Tibial nerve (tissue), 4 donors: ENCODE results near the gene CD83. TPM values are rescaled to one million over a fixed set of nuclear protein-coding genes. Genes with fewer than 3 reads are reported as not detected.

Experiments used
- DNase-seq, 2 donors: peaks; one replicate each; pipeline ENCODE4 v3.0.0-alpha.2; 2019; ENCODE audit warnings: low spot score in 2 of 2
- H3K27ac ChIP-seq, 4 donors: fragments of 200-600 bp; sonication (generic) in 3 of 4; one replicate each; pipeline ENCODE4 v1.5.1; 2017 to 2019; ENCODE audit warnings: mild to moderate bottlenecking in 1 of 4
- H3K27me3 ChIP-seq, 2 donors: fragments of 200-600 bp; sonication (generic) in 1 of 2; one replicate each; pipeline versions ENCODE4 v1.5.1 to v1.6.0; 2017 to 2019
- H3K36me3 ChIP-seq, 3 donors: fragments of 200-600 bp; sonication (generic); one replicate each; pipeline ENCODE4 v1.5.1; 2018 to 2019
- H3K4me1 ChIP-seq, 4 donors: fragments of 200-600 bp; sonication (generic) in 3 of 4; one replicate each; pipeline ENCODE4 v1.5.1; 2017 to 2019
- H3K4me3 ChIP-seq, 4 donors: fragments of 200-600 bp; sonication (generic) in 3 of 4; one replicate each; pipeline ENCODE4 v1.5.1; 2017 to 2019; ENCODE audit warnings: mild to moderate bottlenecking in 1 of 4, moderate library complexity in 1 of 4
- H3K9me3 ChIP-seq, 4 donors: fragments of 200-600 bp; sonication (generic) in 3 of 4; one replicate each; pipeline ENCODE4 v1.5.1; 2017 to 2019
- EP300 ChIP-seq, 2 donors: sonication (generic); formaldehyde crosslinking; IDR thresholded peaks; one replicate each; pipeline ENCODE4 v1.6.1; 2017; ENCODE audit warnings: antibody characterized with exemption in 2 of 2, mild to moderate bottlenecking in 1 of 2
- POLR2A ChIP-seq, 2 donors: fragments of 450-650 bp; IDR thresholded peaks; one replicate each; pipeline ENCODE4 v1.6.1; 2017; ENCODE audit warnings: antibody characterized with exemption in 2 of 2, mild to moderate bottlenecking in 2 of 2, moderate library complexity in 2 of 2
- WGBS, 2 donors: methylation state at CpG; one replicate each; pipeline ENCODE4 v1.1.5; 2018; 5-methylcytosine and 5-hydroxymethylcytosine counted together
- total RNA-seq, 4 donors: library from RNA; depleted of rRNA; stranded (reverse); fragments of >200 nt; gene quantifications; one replicate each; pipeline ENCODE4 v1.1.0, GENCODE V29; 2016
- TF ChIP-seq, protein P1 (sequence below), 5 experiments: fragments of 200-600 bp in 3 of 5; fragments of 450-650 bp in 2 of 5; sonication (generic) in 3 of 5; IDR thresholded peaks; one replicate each; pipeline ENCODE4 v1.5.1; 2016 to 2019; ENCODE audit warnings: antibody characterized with exemption in 5 of 5, mild to moderate bottlenecking in 3 of 5, moderate library complexity in 2 of 5

Gene CD83
- total RNA-seq, 4 donors from 2014 or later, result 2.1 to 5.3 (median 3.7) TPM

- no peak for DNase-seq
- Histone ChIP-seq H3K27me3 (no peaks in the 10 kb centered on the region), H3K4me1 (peaks cover 0 to 42% (median 13%) of the 10 kb centered on the region in 4 donors), H3K36me3 (no peaks in the 10 kb centered on the region), H3K27ac (peak overlapping the region in 2 of 4 donors; percentile 24 to 59), H3K9me3 (no peaks in the 10 kb centered on the region), H3K4me3 (no peak overlapping the region)
- TF ChIP-seq EP300 (IDR thresholded peaks at IDR 0.05), result peak; percentile 79 to 94
- TF ChIP-seq, protein P1, sequence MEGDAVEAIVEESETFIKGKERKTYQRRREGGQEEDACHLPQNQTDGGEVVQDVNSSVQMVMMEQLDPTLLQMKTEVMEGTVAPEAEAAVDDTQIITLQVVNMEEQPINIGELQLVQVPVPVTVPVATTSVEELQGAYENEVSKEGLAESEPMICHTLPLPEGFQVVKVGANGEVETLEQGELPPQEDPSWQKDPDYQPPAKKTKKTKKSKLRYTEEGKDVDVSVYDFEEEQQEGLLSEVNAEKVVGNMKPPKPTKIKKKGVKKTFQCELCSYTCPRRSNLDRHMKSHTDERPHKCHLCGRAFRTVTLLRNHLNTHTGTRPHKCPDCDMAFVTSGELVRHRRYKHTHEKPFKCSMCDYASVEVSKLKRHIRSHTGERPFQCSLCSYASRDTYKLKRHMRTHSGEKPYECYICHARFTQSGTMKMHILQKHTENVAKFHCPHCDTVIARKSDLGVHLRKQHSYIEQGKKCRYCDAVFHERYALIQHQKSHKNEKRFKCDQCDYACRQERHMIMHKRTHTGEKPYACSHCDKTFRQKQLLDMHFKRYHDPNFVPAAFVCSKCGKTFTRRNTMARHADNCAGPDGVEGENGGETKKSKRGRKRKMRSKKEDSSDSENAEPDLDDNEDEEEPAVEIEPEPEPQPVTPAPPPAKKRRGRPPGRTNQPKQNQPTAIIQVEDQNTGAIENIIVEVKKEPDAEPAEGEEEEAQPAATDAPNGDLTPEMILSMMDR (IDR thresholded peaks at IDR 0.05), result no peak
- no peak for TF ChIP-seq POLR2A (IDR thresholded peaks at IDR 0.05)
- WGBS, 2 donors, result 86 to 87% methylated on average over 6 of the region's 6 CpGs
Observed at GRCh38 chr6:14123386-14124111, 6.0 kb downstream of the CD83 start.

DNA sequence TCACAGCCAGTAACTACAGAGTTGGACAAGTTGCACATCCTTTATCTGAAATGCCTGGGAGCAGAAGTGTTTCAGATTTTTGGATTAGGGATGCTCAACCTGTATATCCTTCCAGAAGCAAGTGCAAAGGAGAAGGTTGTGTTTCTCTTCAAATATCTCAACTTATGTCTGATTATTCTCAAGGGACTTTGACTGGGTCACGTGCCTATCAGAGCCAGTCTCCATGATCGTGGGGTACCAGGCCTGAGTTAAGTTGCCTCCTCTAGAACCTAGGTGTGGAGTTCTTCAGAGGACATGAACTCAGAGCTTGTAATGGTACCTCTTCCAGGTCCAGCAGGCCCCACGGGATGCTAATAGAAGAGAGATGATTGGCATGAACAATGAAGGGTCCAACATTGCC lies 7.8 kb downstream of the CD83 start:
- DNase-seq, result no peak
- Histone ChIP-seq H3K4me1 (peaks cover 0 to 33% (median 8%) of the 10 kb centered on the region in 4 donors), H3K9me3 (no peaks in the 10 kb centered on the region), H3K4me3 (no peak overlapping the region), H3K27me3 (no peaks in the 10 kb centered on the region), H3K27ac (no peak overlapping the region), H3K36me3 (no peaks in the 10 kb centered on the region)
- TF ChIP-seq EP300 (IDR thresholded peaks at IDR 0.05), result no peak
- no peak for TF ChIP-seq POLR2A (IDR thresholded peaks at IDR 0.05)
- TF ChIP-seq, protein P1 (IDR thresholded peaks at IDR 0.05), result no peak
- WGBS, 2 donors, result 83 to 96% methylated on average over 3 of the region's 3 CpGs

GRCh38 chr6:14126191-14126590 lies 8.6 kb downstream of the CD83 start:
- Histone ChIP-seq H3K36me3 (no peaks in the 10 kb centered on the region), H3K27me3 (no peaks in the 10 kb centered on the region), H3K4me1 (peaks cover 0 to 30% (median 7%) of the 10 kb centered on the region in 4 donors), H3K9me3 (no peaks in the 10 kb centered on the region), H3K4me3 (no peak overlapping the region), H3K27ac (no peak overlapping the region)
- DNase-seq, result no peak
- TF ChIP-seq, protein P1 (IDR thresholded peaks at IDR 0.05), result no peak
- TF ChIP-seq EP300 (IDR thresholded peaks at IDR 0.05) (no peak), POLR2A (IDR thresholded peaks at IDR 0.05) (no peak)
- WGBS, 2 donors, result 78 to 79% methylated on average over 5 of the region's 5 CpGs

DNA sequence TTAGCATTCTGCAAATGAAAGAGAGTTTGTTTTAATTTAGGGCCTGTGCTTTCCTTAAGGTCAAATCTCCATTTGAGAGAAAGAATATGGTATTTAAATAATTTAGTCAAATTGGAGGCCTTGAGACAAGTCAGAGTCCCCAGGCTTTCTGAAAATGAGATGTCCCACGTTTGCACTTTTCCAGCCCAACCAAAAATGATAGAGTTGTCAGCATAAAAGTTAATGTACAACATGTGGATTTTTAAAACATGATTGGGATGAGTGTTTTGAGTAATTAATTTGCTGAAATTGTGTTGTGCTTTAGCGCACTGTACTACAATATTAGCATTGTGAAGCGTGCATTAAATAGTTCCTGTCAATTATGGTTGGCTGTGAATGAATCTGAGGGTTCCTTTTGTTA lies 10.0 kb downstream of the CD83 start:
- H3K36me3 ChIP-seq, result peaks cover 0 to 4% (median 0%) of the 10 kb centered on the region in 3 donors

DNA sequence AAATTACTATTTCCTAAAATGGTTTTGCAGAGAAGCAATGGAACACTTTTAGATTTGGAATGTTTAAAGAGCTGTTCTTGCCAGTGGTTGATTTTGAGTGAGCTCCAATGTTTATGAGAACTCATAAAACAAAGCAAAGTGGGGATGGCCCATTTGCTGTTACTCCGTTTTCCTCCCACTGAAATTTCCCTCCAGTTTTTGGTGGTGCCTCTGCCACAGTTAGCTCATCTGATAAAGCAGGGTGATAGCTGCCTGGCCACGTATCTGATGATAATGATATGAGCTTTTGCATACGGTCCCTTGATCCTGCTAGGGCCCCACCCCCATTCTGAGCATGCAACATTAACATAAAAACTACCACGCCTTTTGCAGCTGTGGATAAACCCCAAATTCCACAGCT lies 10.4 kb downstream of the CD83 start:
- Histone ChIP-seq H3K4me1 (peaks cover 0 to 30% (median 7%) of the 10 kb centered on the region in 4 donors), H3K4me3 (no peak overlapping the region), H3K36me3 (peaks cover 0 to 8% (median 0%) of the 10 kb centered on the region in 3 donors), H3K27me3 (no peaks in the 10 kb centered on the region), H3K9me3 (no peaks in the 10 kb centered on the region), H3K27ac (no peak overlapping the region)
- TF ChIP-seq POLR2A (IDR thresholded peaks at IDR 0.05) (no peak), EP300 (IDR thresholded peaks at IDR 0.05) (no peak)
- TF ChIP-seq, protein P1 (IDR thresholded peaks at IDR 0.05), result no peak
- 39 to 43% methylated on average over 4 of the region's 4 CpGs for whole genome bisulfite sequencing, 2 donors
- DNase-seq, result no peak

More for the DNA sequence above, 10.0 kb downstream of the CD83 start:
- H3K9me3 ChIP-seq, result no peaks in the 10 kb centered on the region
- H3K4me1 ChIP-seq, result peaks cover 0 to 30% (median 7%) of the 10 kb centered on the region in 4 donors
- WGBS, 2 donors, result 16 to 39% methylated on average over 3 of the region's 3 CpGs
- no peak for DNase-seq
- no peak for TF ChIP-seq POLR2A (IDR thresholded peaks at IDR 0.05)
- no peak for TF ChIP-seq EP300 (IDR thresholded peaks at IDR 0.05)
- TF ChIP-seq, protein P1 (IDR thresholded peaks at IDR 0.05), result no peak
- H3K27ac ChIP-seq, result no peak overlapping the region
- H3K27me3 ChIP-seq, result no peaks in the 10 kb centered on the region
- H3K4me3 ChIP-seq, result no peak overlapping the region
